Calu3 (cell line): ENCODE results near the gene RTN4IP1. TPM values are rescaled to one million over a fixed set of nuclear protein-coding genes. Genes with fewer than 3 reads are reported as not detected.
A peak's percentile ranks its signal among the peaks of the same experiment; 100 is the strongest.

ENCODE experiments used
- BruUV-seq: library from RNA; stranded (reverse); fragments of 400-500 nt; replicated peaks from 2 replicates; lab custom pipeline; 2021; lab: Mats Ljungman, UMichigan
- CTCF ChIA-PET: fragments of 300-600 bp; sonication (Branson Sonifier 250); formaldehyde crosslinking; loops from one replicate; lab custom pipeline; 2022; ENCODE audit warnings: antibody characterized with exemption; lab: Charles Lee
- DNase-seq: peaks from one replicate; pipeline ENCODE4 v3.0.0; 2022
- H3K27ac Mint-ChIP-seq: one replicate; pipeline ENCODE4 v1.8.0; 2022; ENCODE audit warnings: mixed read lengths; ENCODE audit not compliant: unreplicated experiment
- H3K27me3 Mint-ChIP-seq: one replicate; pipeline ENCODE4 v1.8.0; 2022; ENCODE audit warnings: mixed read lengths; ENCODE audit not compliant: unreplicated experiment
- H3K36me3 Mint-ChIP-seq: one replicate; pipeline ENCODE4 v1.8.0; 2022; ENCODE audit warnings: mild to moderate bottlenecking, moderate library complexity, mixed read lengths; ENCODE audit not compliant: insufficient read depth, unreplicated experiment
- H3K4me1 Mint-ChIP-seq: one replicate; pipeline ENCODE4 v1.8.0; 2022; ENCODE audit warnings: mild to moderate bottlenecking, low read depth, mixed read lengths; ENCODE audit not compliant: unreplicated experiment
- H3K4me3 Mint-ChIP-seq: one replicate; pipeline ENCODE4 v1.8.0; 2022; ENCODE audit warnings: mild to moderate bottlenecking, low read depth, moderate library complexity, mixed read lengths; ENCODE audit not compliant: unreplicated experiment
- H3K9me3 Mint-ChIP-seq: one replicate; pipeline ENCODE4 v1.8.0; 2022; ENCODE audit warnings: low read depth, mixed read lengths; ENCODE audit not compliant: unreplicated experiment
- CTCF ChIP-seq: fragments of 200-600 bp; IDR thresholded peaks from one replicate; pipeline ENCODE4 v1.8.0; 2022; ENCODE audit warnings: antibody characterized with exemption; ENCODE audit not compliant: unreplicated experiment
- intact Hi-C: fragments of 100-400 bp; cut with micrococcal nuclease; formaldehyde crosslinking; loops from one replicate; pipeline ENCODE4 v1.10.0; 2022; ENCODE audit not compliant: unreplicated experiment
- total RNA-seq: library from RNA; stranded (reverse); gene quantifications from 2 replicates; pipeline ENCODE4 v1.2.3, GENCODE V29; 2022

Gene RTN4IP1
- total RNA-seq, 1 experiment from 2014 or later = 18.8 TPM

DNA sequence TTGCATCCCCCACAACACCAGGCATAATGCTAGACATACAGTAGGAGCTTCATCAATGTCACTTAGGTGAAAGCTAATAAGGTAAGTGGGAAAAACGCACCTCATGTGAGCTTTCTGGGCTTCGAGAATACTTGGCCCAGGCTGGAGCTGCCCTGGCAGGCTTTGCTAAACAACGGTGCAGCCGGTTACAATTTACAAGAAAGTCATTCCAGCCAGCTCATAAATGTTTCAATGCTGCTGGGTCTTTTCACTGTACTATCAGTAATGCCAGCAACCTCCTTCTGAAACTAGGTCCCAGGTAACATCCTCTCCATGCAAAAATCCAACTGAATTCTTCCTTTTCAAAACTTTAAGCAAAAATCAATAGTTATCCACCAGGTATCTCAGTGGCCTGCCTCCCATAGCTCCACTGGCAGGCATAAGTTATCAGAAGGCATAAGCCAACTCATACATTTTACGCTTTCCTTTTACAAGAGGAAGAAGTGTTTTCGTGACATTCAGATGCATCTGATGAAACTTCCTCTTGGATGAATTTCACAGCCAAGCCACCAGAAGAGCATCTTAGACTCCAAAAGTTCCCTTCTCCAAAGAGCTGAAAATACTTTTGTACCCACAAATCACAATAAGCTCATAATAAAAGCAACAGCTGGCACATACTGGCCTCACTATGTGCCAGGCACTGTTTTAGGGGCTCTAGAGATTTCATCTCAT lies 56.3 kb downstream of the RTN4IP1 start:
- H3K27ac Mint-ChIP-seq = no peak overlapping the region

DNA sequence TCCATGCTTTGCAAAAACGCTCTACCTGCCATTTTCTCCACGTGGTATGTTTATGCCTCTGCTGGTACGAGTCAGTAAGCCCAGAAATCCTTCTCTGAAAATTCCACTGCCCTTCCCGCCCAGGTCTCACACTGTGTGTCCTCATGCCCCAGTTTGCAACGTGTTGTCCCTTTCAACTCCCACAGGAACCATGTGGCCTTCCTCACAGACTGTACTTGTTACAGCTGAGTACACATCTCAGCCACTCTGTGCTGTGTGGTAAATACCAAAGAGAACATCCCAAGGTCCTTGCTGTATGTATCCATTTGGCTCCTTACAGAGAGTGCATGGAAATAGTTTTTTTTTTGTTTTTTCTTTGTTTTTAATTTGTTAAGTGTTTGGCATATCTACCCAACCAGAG lies 56.9 kb downstream of the RTN4IP1 start:
- BruUV-seq = no TSS peak
- no peak for TF ChIP-seq CTCF
- Mint-ChIP-seq H3K4me1 (peaks cover 10% of the 10 kb centered on the region), H3K36me3 (peaks cover 11% of the 10 kb centered on the region), H3K4me3 (no peak overlapping the region), H3K27ac (no peak overlapping the region), H3K27me3 (no peaks in the 10 kb centered on the region), H3K9me3 (no peaks in the 10 kb centered on the region)
- no peak for DNase-seq
- intact Hi-C loops = loop anchor here (5.0 kb wide), 1 partner anchor 405 kb away; no protein-coding TSS in a partner anchor
- CTCF ChIA-PET = no interaction called here

More for the DNA sequence above, 56.3 kb downstream of the RTN4IP1 start:
- H3K36me3 Mint-ChIP-seq = peaks cover 7% of the 10 kb centered on the region
- no peaks in the 10 kb centered on the region for H3K27me3 Mint-ChIP-seq
- no peak for DNase-seq
- H3K4me3 Mint-ChIP-seq = no peak overlapping the region
- CTCF ChIA-PET = no interaction called here
- BruUV-seq = TSS peak; percentile 10
- intact Hi-C loops = loop anchor here (5.0 kb wide), 1 partner anchor 404 kb away; no protein-coding TSS in a partner anchor
- peaks cover 10% of the 10 kb centered on the region for H3K4me1 Mint-ChIP-seq
- TF ChIP-seq CTCF = no peak
- no peaks in the 10 kb centered on the region for H3K9me3 Mint-ChIP-seq

GRCh38 chr6:106569428-106569827 lies 59.9 kb downstream of the RTN4IP1 start:
- CTCF ChIA-PET = interaction anchor here (0.6 kb wide), 1 partner anchor 413 kb away, joined by 3 read pairs; no protein-coding TSS in a partner anchor
- H3K27me3 Mint-ChIP-seq = no peaks in the 10 kb centered on the region

DNA sequence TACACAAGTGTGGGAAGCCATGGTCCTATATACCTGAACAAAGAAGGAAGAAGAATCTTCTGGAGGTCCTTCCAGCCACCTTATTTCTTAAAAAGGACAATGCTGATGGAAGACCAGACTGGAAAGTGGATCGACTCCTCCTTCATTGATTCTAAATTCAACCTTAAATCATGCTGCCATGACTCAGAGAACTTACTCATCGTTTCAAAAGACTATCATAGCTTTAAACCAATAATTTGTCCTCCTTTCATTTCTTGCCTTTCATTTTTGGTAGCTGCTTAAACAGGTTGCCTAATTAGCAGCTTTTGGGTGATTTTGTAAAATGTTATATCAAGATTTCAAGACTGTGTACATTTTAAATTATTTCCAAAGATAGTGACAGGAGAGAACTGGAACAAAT lies 60.8 kb downstream of the RTN4IP1 start:
- H3K4me3 Mint-ChIP-seq = no peak overlapping the region

More at GRCh38 chr6:106569428-106569827, 59.9 kb downstream of the RTN4IP1 start:
- TF ChIP-seq CTCF = no peak
- Mint-ChIP-seq H3K9me3 (no peaks in the 10 kb centered on the region), H3K27ac (no peak overlapping the region), H3K4me3 (no peak overlapping the region), H3K36me3 (peaks cover 14% of the 10 kb centered on the region), H3K4me1 (peaks cover 2% of the 10 kb centered on the region)
- intact Hi-C loops = loop anchor here (5.0 kb wide), 2 partner anchors 232 to 423 kb away; no protein-coding TSS in a partner anchor
- no TSS peak for BruUV-seq
- DNase-seq = no peak

More for the DNA sequence above, 60.8 kb downstream of the RTN4IP1 start:
- Mint-ChIP-seq H3K4me1 (no peaks in the 10 kb centered on the region), H3K27me3 (no peaks in the 10 kb centered on the region), H3K9me3 (no peaks in the 10 kb centered on the region), H3K36me3 (peaks cover 20% of the 10 kb centered on the region), H3K27ac (no peak overlapping the region)
- DNase-seq = no peak
- no peak for TF ChIP-seq CTCF
- CTCF ChIA-PET = interaction anchor here (0.6 kb wide), 1 partner anchor 233 kb away, joined by 3 read pairs; no protein-coding TSS in a partner anchor
- intact Hi-C loops = loop anchor here (5.0 kb wide), 2 partner anchors 231 to 424 kb away; no protein-coding TSS in a partner anchor
- BruUV-seq = TSS peak; percentile 16
